HUES48 (cell line): ENCODE measurements around the gene PHF13.
"Not testable (repeated sequence)": the region's sequence is repeated elsewhere in the genome, so short reads cannot be mapped to it uniquely, and the experiment has no call there.

Source experiments
- H3K27ac ChIP-seq: one replicate; pipeline ENCODE4 v1.7.0; 2013; ENCODE audit warnings: low read depth, low read length, inconsistent platforms
- H3K27me3 ChIP-seq: 2 replicates; pipeline ENCODE4 v1.6.1; 2013; ENCODE audit warnings: mild to moderate bottlenecking, low read length; ENCODE audit not compliant: control insufficient read depth, insufficient read depth
- H3K36me3 ChIP-seq: 2 replicates; pipeline ENCODE4 v1.6.1; 2013; ENCODE audit warnings: low read length; ENCODE audit not compliant: control insufficient read depth, insufficient read depth
- H3K4me1 ChIP-seq: 2 replicates; pipeline ENCODE4 v1.6.1; 2013; ENCODE audit warnings: mild to moderate bottlenecking, low read length; ENCODE audit not compliant: control insufficient read depth, insufficient read depth
- H3K4me3 ChIP-seq: 2 replicates; pipeline ENCODE4 v1.5.1; 2013; ENCODE audit warnings: mild to moderate bottlenecking, low read depth, low read length
- H3K9ac ChIP-seq: 2 replicates; pipeline ENCODE4 v1.6.1; 2013; ENCODE audit warnings: mild to moderate bottlenecking, low read depth, low read length, moderate library complexity
- H3K9me3 ChIP-seq: 2 replicates; pipeline ENCODE4 v1.6.1; 2013; ENCODE audit warnings: low read length; ENCODE audit not compliant: control insufficient read depth, insufficient read depth

The PHF13 gene

DNA sequence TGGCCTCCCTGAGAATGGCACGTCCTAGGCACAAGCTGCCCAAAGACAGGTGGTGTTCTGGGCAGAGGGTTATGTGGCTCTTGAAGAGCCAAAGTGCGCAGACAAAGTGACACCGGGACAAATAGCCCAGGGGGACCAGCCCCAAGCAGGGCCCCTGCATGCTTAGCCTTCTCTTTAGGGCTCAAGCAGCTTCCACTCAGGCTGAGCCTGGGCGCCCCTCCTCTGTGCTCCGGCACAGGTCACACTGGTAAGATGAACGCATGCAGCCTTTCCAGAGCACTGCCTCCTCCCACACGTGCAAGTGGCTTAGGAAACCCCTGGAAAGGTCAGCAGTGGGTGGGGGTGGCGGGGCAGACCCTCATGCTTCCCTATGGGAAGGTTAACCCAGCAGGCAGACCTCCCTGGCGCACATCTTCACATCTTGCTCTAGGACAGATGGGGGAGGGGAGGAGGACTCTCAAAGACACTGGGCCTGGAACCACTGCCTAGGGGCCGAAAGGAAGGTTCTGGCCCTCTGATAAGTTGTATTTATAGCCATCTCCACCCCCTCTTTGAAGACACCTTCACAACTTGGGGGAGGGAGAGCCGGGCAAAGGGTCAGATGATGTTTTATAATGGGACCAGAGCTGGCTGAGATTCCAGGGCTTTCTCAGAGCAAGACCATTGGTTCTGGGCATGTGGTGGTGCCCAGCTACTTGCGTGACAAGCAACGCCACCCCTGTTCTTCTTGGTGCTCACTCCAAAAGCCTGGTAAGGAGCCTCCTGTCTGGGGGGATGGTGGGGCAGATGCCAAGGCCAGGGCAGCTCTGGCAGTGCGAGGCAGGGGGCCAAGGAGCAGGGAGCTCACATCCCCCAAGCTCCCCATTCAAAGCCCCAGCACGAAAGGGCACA is 16.4 kb upstream of the PHF13 start:
- H3K9ac ChIP-seq, result no peak overlapping the region
- no peaks in the 10 kb centered on the region for H3K27me3 ChIP-seq
- H3K4me1 ChIP-seq, result peaks cover 4% of the 10 kb centered on the region
- no peaks in the 10 kb centered on the region for H3K9me3 ChIP-seq
- peaks cover 74% of the 10 kb centered on the region for H3K36me3 ChIP-seq
- H3K27ac ChIP-seq, result no peak overlapping the region
- no peak overlapping the region for H3K4me3 ChIP-seq

DNA sequence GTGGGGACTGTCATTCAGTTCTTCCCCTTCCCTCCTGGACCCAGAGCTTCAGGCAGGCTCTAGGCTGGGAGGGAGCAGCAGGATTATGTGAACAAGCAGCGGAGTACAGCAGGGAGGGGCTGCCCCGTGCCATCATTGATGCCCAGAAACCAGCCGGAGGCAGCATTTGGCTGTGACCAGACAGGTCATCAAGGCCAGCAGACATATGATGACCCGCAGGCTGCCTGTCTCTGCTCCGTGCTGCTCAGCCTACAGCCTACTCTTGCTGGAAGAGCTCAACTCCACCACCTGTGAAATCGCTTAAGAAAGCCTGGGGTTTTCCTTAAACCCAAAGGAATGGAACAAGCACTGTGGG is 15.8 kb upstream of the PHF13 start:
- Histone ChIP-seq H3K4me1 (peaks cover 4% of the 10 kb centered on the region), H3K9ac (no peak overlapping the region), H3K9me3 (no peaks in the 10 kb centered on the region), H3K36me3 (peaks cover 68% of the 10 kb centered on the region), H3K27ac (no peak overlapping the region), H3K27me3 (no peaks in the 10 kb centered on the region), H3K4me3 (no peak overlapping the region)

DNA sequence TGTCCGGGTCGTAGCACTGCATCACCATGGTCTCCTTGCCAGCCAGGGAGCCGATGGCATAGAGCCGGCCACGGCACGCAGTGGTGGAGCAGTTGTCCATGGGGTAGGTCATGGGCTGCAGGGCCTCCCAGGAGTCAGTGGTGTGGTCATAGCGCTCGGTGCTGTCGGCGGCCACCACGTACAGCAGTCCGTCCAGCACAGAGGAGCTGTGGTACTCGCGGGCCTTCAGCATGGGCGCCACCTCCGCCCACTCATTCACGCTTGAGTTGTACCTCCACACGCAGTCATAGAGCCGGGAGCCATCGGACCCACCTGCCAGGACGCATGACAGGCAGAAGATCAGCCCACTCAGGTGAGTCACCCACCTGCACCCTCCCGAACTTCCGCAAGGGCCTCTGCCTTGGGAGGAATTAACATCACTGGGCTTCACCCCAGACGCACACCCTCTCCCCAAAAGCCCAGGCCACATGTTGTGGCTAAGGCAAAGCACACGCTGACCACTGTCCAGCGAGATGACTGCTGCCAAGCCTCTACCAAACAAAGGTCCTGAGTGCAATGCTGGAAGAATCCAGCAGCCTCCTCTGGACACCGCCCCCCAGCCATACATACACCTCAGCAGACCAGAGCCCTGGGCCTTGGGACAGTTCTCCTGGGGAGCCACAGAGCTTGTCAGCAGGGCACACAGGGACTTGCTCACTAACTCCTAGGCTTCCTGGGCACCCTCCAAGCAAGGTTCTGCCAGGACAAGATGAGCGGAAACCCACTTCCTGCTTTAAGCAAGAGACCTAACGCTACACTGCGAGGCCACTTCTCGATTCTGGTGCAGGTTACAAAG is 14.2 kb upstream of the PHF13 start:
- Histone ChIP-seq H3K36me3 (peaks cover 52% of the 10 kb centered on the region), H3K9me3 (no peaks in the 10 kb centered on the region), H3K9ac (no peak overlapping the region), H3K4me1 (peaks cover 14% of the 10 kb centered on the region), H3K4me3 (no peak overlapping the region), H3K27me3 (no peaks in the 10 kb centered on the region), H3K27ac (no peak overlapping the region)

DNA sequence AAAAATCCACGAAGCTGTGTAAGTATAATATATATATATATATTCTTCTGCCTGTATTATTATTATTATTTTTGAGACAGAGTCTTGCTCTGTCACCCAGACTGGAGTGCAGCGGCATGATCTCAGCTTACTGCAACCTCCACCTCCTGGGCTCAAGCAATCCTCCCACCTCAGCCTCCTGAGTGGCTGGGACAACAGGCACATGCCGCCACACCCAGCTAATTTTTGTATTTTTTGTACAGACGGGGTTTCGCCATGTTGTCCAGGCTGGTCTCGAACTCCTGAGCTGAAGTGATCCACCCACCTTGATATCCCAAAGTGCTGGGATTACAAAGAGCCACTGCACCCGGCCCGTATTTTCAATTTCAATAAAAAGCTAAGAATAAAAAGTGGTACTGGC is 13.5 kb upstream of the PHF13 start:
- H3K4me1 ChIP-seq, result peaks cover 16% of the 10 kb centered on the region
- H3K27me3 ChIP-seq, H3K9ac ChIP-seq, H3K27ac ChIP-seq, H3K9me3 ChIP-seq: not testable (repeated sequence)
- H3K4me3 ChIP-seq, result peak overlapping the region; percentile 97; the same call in 1 of the 2 replicates
- H3K36me3 ChIP-seq, result peaks cover 46% of the 10 kb centered on the region

DNA sequence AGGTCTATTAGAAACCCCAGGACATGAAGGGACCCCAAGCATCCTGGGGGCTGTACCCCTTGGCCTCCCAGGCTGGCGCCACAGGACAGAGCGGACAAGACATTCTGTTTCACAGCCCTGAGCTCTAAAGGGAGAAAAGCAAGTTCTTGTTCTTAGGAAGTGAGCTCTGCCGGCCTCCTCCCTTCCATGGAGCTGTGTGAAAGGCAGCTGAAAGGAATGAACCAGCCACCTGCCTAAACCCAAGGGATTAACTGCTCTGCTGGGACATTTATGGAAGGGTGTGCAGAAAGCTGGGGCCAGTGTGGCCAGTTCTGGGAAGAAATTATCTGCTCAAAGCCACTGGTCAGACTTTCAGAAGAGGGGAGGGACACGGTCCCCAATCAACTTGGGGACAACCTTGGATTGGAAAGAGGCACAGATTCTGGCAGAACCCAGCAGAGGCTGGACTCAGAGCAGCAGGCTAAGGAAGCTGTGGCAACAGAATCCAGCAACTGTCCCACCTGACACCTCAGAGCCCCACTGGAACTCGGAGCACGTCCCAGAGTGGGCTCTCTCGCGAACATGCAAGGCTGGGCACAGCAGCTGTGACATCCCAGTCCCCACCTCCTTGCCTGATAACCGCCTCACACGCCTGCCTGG is 13.0 kb upstream of the PHF13 start:
- Histone ChIP-seq H3K4me3 (peak overlapping the region; percentile 97), H3K27ac (peak overlapping the region; percentile 59), H3K27me3 (no peaks in the 10 kb centered on the region), H3K9ac (peak overlapping the region; percentile 82), H3K36me3 (peaks cover 40% of the 10 kb centered on the region), H3K4me1 (peaks cover 16% of the 10 kb centered on the region), H3K9me3 (no peaks in the 10 kb centered on the region)

DNA sequence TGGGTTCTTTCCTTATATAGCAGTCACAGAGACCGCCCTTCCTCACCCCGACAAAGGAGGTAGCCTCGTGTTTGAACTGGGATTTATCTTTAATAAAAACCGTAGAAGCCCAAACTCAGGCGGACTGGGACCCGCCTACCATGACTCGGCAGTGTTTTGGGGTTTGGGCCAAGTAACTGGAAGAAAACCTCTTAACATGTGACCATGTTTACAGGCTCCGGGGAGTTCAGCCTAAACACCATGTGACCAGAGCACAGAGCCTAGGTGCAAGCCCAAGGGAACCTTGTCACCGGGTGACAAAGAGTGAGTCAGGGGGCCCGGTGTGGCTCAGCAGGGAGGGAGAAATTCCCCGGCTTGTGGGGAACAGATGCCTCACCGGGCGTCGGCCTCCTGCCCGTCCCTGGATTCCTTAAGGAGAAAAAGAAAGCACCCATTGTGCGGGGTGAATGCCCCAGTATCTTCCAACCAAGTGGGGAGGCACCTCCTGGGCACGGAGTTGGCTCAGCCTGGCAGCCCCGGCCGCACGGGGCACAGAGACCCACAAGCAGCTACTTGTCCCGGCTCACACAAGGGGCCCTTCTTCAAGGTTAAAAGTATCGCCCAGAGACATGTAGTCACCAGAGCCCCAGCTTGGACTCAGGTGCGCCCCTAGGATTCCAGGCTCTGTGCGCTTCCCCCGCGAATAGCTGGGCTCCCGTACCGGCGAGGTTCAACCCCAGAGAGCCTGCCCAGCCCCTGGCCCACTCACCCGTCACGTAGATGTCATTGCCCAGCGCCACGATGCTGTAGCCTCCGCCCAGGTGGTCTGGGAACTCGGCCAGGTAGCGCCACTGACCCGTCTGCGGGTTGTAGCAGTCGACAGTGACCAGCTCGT is 12.2 kb upstream of the PHF13 start:
- Histone ChIP-seq H3K4me1 (peaks cover 16% of the 10 kb centered on the region), H3K27me3 (no peaks in the 10 kb centered on the region), H3K4me3 (peak overlapping the region; percentile 97), H3K9ac (peak overlapping the region; percentile 82), H3K36me3 (peaks cover 33% of the 10 kb centered on the region), H3K9me3 (no peaks in the 10 kb centered on the region), H3K27ac (peak overlapping the region; percentile 59)

DNA sequence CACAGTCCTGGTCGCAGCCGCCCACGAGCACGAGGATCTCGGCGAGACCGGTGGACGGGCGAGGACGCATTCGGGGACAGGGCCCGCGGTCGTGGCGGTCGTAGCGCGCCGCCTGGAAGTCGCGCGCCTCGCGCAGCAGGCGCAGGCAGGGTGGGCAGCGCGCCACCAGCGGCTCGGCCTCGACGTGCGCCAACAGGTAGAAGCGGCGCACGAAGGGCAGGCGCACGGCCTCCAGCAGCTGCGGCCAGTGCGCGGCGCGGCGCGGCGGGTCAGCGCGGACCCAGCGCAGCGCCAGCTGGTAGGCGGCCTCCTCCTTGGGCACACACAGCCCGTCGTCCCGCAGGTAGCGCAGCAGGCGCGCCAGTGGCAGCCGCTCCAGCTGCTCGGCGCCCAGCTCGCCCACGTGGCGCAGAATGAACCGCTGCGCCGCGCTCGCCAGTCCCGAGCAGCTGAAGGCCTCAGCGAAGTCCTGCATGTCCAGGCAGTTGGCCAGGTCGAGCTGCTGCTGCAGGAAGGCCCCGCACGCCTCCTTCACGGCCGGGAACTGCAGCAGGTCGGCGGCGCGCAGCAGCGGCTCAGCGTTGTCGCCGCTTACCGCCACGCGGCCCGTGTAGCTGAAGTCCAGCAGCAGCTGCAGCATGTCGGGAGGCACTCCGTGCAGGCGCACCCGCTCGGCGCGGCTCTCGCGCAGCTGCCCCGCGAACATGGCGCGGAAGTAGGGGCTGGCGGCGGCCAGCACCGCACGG is 11.4 kb upstream of the PHF13 start:
- Histone ChIP-seq H3K9me3 (no peaks in the 10 kb centered on the region), H3K4me1 (peaks cover 16% of the 10 kb centered on the region), H3K27ac (peak overlapping the region; percentile 84), H3K27me3 (no peaks in the 10 kb centered on the region), H3K36me3 (peaks cover 25% of the 10 kb centered on the region), H3K9ac (peak overlapping the region; percentile 82), H3K4me3 (peak overlapping the region; percentile 97)

DNA sequence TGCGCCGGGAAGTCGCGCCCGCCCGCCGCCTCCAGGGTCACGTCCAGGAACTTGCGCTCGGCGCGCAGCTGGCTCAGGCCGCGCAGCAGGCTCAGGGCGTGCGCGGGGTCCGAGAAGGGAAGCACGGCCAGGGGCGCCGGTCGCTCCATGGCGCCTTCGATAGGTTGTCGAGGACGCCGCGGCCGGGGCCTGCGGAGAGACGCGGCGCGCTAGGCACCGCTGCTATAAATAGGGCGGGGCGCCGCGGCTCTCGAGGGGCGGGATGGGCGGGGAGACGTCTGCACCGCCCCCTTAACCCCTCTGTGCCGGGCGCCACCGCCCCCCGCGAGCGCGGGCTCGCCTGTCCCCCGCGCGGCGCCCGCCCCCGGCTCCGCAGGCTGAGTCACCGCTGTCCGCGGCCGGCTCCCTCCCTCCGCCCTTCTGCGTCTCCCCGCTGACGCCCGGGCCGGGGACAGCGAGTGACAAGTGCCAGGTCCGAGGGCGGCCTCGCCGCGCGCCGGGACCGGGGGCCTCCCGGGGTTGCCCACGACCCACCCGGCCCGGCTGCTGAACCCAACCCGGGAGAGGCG is 10.8 kb upstream of the PHF13 start, which contains the start of gene KLHL21:
Gene KLHL21, minus strand, starts transcription at position 201 of the 569 bp plus-strand sequence. Its CDS starts 52 bp downstream, at position 149.
- peak within 1 kb of the TSS; percentile 84 for H3K27ac ChIP-seq
- H3K4me1 ChIP-seq, result peaks cover 16% of the 10 kb centered on the region
- peak within 1 kb of the TSS; percentile 97 for H3K4me3 ChIP-seq
- no peaks in the 10 kb centered on the region for H3K27me3 ChIP-seq
- H3K36me3 ChIP-seq, result peaks cover 18% of the 10 kb centered on the region
- no peaks in the 10 kb centered on the region for H3K9me3 ChIP-seq
- H3K9ac ChIP-seq, result peak within 1 kb of the TSS; percentile 82

DNA sequence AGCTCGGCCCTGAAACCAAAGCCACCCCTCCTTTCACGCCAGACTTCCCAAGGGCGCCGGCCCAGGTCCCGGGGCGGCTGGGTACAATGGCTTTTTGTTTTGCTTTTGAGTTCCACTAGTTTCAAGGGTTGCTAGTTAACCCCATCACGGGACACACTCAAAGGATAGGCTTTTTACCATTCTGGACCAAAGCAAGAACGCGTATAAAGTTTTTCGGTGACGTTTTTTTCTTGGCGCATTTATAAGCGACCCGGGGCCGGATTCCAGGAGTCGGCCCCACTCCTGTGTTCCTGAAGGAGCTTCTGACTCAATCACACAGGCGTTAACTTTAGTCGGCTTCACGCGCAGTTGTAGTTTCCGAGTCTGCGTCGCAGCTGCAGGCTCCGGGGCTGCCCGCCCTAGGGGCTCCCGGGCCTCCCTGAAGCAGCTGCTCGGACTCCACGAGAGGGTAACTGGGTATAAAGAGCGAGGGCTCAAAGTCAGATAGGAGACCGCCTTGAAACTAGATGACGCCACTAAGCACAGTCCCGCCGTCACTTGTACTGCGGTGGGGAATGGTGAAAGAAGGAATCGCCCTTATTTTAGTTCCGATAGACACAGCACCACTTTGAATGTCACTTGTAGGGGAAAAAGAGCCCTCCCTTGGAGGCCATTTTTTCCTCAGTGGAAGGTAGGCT is 10.2 kb upstream of the PHF13 start:
- peaks cover 16% of the 10 kb centered on the region for H3K4me1 ChIP-seq
- H3K4me3 ChIP-seq, result peak overlapping the region; percentile 97
- peak overlapping the region; percentile 67 for H3K9ac ChIP-seq
- H3K27ac ChIP-seq, result peak overlapping the region; percentile 84
- H3K36me3 ChIP-seq, result peaks cover 12% of the 10 kb centered on the region
- H3K27me3 ChIP-seq, result no peaks in the 10 kb centered on the region
- no peaks in the 10 kb centered on the region for H3K9me3 ChIP-seq
